ENCODE data around the gene AGO3.
A peak's percentile ranks its signal among the peaks of the same experiment; 100 is the strongest.

Gene AGO3

DNA sequence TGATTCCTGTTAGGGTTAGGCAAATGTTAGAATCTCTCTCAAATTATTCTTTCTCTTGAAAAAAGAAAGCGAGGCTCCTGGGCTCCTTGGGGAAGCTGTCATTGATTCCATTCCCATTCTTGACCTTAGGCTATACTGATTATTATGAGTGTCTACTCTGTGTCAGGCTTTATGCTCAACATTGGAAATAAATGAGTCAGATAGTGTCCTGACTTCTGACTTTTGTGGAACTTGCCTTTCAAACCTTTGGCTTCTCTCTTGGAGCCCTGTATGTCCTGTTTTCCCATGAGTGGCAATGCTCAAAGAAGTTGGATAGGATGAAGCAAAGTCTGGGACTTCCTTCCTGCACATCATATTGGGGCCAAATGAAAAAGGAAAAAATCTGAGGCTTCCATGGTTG lies 36.2 kb upstream of the AGO3 start:
- peaks cover 31% of the 10 kb centered on the region for H3K36me3 Mint-ChIP-seq (ENCODE audit: low read depth)
- peaks cover 4% of the 10 kb centered on the region for H3K4me1 Mint-ChIP-seq (ENCODE audit: low read depth)
- H3K27ac Mint-ChIP-seq: no peak overlapping the region
- H3K4me3 Mint-ChIP-seq: no peak overlapping the region
- no peaks in the 10 kb centered on the region for H3K27me3 Mint-ChIP-seq (ENCODE audit: low read depth)
- no peaks in the 10 kb centered on the region for H3K9me3 Mint-ChIP-seq

DNA sequence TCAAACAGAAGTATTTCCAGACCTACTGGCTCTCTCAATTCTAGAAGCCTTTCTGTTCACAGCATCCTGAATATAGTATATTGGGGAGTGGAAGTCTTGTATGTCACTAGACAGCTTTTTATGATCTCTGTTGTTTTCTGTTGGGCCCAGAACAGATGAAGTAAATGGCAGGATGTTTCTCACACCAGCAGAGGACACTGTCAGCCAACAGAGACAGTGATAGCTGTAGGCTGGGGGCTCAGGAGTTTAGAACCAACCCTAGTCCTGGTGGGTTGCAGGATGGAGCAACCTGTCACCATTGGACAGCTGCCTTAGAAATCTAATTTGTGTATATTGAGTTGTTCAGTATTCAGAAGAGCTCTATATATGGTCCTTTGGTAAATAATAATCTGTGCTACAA lies 31.0 kb upstream of the AGO3 start:
- no peaks in the 10 kb centered on the region for H3K9me3 Mint-ChIP-seq
- H3K4me1 Mint-ChIP-seq (ENCODE audit: low read depth): no peaks in the 10 kb centered on the region
- H3K36me3 Mint-ChIP-seq (ENCODE audit: low read depth): peaks cover 23% of the 10 kb centered on the region
- no peak overlapping the region for H3K27ac Mint-ChIP-seq
- H3K27me3 Mint-ChIP-seq (ENCODE audit: low read depth): no peaks in the 10 kb centered on the region
- no peak overlapping the region for H3K4me3 Mint-ChIP-seq

DNA sequence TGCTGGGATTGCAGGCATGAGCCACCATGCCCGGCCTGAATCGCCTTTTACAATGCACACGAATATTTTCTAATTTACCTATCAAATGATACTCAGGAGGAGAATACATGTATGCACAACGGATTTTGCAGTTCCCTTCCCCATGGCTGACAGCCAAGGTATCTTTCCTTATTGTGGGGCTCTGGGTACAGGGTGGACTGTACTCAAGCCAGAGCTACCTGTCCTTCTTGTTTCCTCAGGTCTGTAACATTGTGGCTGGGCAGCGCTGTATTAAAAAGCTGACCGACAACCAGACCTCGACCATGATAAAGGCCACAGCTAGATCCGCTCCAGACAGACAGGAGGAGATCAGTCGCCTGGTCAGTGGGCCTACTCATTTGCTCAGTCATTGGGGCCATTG lies 29.7 kb upstream of the AGO3 start:
- Mint-ChIP-seq H3K27ac (no peak overlapping the region), H3K4me1 (ENCODE audit: low read depth) (no peaks in the 10 kb centered on the region), H3K4me3 (no peak overlapping the region), H3K27me3 (ENCODE audit: low read depth) (no peaks in the 10 kb centered on the region), H3K36me3 (ENCODE audit: low read depth) (peaks cover 23% of the 10 kb centered on the region), H3K9me3 (no peaks in the 10 kb centered on the region)

- Mint-ChIP-seq H3K36me3 (ENCODE audit: low read depth) (peaks cover 26% of the 10 kb centered on the region), H3K9me3 (no peaks in the 10 kb centered on the region), H3K27ac (no peak overlapping the region), H3K4me3 (no peak overlapping the region), H3K4me1 (ENCODE audit: low read depth) (no peaks in the 10 kb centered on the region), H3K27me3 (ENCODE audit: low read depth) (no peaks in the 10 kb centered on the region)
These were observed 28.2 kb upstream of the AGO3 start for GRCh38 chr1:35902671-35903070.

GRCh38 chr1:35914717-35915116 lies 16.2 kb upstream of the AGO3 start:
- Mint-ChIP-seq H3K27me3 (ENCODE audit: low read depth) (no peaks in the 10 kb centered on the region), H3K4me1 (ENCODE audit: low read depth) (no peaks in the 10 kb centered on the region), H3K4me3 (no peak overlapping the region), H3K9me3 (no peaks in the 10 kb centered on the region), H3K36me3 (ENCODE audit: low read depth) (peaks cover 34% of the 10 kb centered on the region), H3K27ac (no peak overlapping the region)

- H3K9me3 Mint-ChIP-seq: no peaks in the 10 kb centered on the region
- peaks cover 39% of the 10 kb centered on the region for H3K36me3 Mint-ChIP-seq (ENCODE audit: low read depth)
- no peaks in the 10 kb centered on the region for H3K27me3 Mint-ChIP-seq (ENCODE audit: low read depth)
- no peak overlapping the region for H3K27ac Mint-ChIP-seq
- H3K4me1 Mint-ChIP-seq (ENCODE audit: low read depth): no peaks in the 10 kb centered on the region
- H3K4me3 Mint-ChIP-seq: no peak overlapping the region
These were observed 15.2 kb upstream of the AGO3 start for GRCh38 chr1:35915693-35916092.

DNA sequence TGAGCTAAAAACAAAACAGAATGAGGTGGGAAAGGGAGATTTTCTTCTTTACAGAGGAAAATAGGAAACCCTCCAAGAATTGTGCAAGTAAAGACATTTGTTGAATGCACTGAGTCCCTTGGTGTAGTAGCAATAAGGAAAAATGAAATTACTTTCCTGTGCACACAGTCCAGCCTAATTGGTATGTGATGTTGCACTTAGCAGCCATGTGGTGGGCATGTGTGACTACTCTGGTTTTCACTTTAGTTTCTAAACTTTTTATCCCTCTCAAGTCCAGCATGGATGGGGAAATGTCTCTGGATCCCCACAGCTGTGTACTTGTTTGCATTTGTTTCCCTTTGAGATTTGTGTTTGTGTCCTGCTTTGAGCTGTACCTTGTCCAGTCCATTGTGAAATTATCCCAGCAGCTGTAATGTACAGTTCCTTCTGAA lies 7.1 kb upstream of the AGO3 start:
- no peak overlapping the region for H3K4me3 Mint-ChIP-seq
- no peaks in the 10 kb centered on the region for H3K27me3 Mint-ChIP-seq (ENCODE audit: low read depth)
- no peaks in the 10 kb centered on the region for H3K9me3 Mint-ChIP-seq
- peaks cover 11% of the 10 kb centered on the region for H3K36me3 Mint-ChIP-seq (ENCODE audit: low read depth)
- no peak overlapping the region for H3K27ac Mint-ChIP-seq
- H3K4me1 Mint-ChIP-seq (ENCODE audit: low read depth): no peaks in the 10 kb centered on the region

DNA sequence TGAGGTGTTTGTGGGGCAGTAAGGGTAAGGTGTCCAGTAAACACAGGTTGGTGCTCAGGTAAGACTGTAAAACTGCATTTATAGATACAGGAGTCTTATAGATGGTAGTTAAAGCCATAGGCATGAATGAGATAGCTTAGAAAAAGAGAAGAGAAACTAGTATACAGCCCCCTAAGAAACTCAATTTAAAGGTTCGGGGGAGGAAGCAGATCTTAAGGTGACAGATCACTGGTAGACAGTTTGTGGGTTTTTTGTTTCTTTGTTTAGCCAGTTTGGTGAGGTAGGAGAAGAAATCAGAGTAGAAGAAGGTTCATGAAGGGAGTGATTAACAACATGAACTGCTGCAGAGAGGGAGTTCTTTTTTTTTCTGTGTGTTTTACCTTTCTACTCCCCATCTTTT lies 6.1 kb upstream of the AGO3 start:
- Mint-ChIP-seq H3K9me3 (no peaks in the 10 kb centered on the region), H3K4me1 (ENCODE audit: low read depth) (peaks cover 3% of the 10 kb centered on the region), H3K27me3 (ENCODE audit: low read depth) (no peaks in the 10 kb centered on the region), H3K36me3 (ENCODE audit: low read depth) (peaks cover 10% of the 10 kb centered on the region), H3K4me3 (no peak overlapping the region), H3K27ac (no peak overlapping the region)

- Mint-ChIP-seq H3K4me3 (no peak overlapping the region), H3K27ac (no peak overlapping the region), H3K4me1 (ENCODE audit: low read depth) (peaks cover 9% of the 10 kb centered on the region), H3K36me3 (ENCODE audit: low read depth) (peaks cover 4% of the 10 kb centered on the region), H3K9me3 (no peaks in the 10 kb centered on the region), H3K27me3 (ENCODE audit: low read depth) (no peaks in the 10 kb centered on the region)
These were observed 5.2 kb upstream of the AGO3 start for GRCh38 chr1:35925741-35926140.

DNA sequence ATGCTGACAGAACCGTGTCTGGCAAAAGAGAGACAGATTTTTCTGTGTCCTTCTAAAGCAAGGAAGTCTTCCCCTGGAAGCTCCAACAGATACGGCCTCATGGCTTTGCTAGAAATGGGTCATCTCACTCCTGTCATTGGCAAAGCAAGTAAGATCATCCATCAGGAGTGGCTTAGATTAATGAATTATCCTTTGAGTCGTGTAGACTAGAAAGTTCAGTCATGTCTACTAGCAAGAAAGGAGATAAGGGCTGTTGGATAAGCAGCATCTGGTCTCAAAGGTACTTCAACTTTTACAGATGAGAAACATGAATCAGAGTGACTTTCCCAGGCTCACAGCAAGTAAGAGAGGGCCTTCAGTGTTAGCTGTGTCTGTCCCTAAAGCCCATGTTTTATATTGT lies 3.4 kb upstream of the AGO3 start:
- Mint-ChIP-seq H3K27me3 (ENCODE audit: low read depth) (no peaks in the 10 kb centered on the region), H3K27ac (no peak overlapping the region), H3K4me1 (ENCODE audit: low read depth) (peaks cover 18% of the 10 kb centered on the region), H3K36me3 (ENCODE audit: low read depth) (peaks cover 1% of the 10 kb centered on the region), H3K4me3 (no peak overlapping the region), H3K9me3 (no peaks in the 10 kb centered on the region)

GRCh38 chr1:35929730-35930592 lies 944 bp upstream of the AGO3 start:
- H3K4me3 Mint-ChIP-seq: peak overlapping the region; percentile 92
- no peaks in the 10 kb centered on the region for H3K9me3 Mint-ChIP-seq
- peak overlapping the region; percentile 97 for H3K27ac Mint-ChIP-seq
- peaks cover 25% of the 10 kb centered on the region for H3K4me1 Mint-ChIP-seq (ENCODE audit: low read depth)
- H3K36me3 Mint-ChIP-seq (ENCODE audit: low read depth): peaks cover 1% of the 10 kb centered on the region
- H3K27me3 Mint-ChIP-seq (ENCODE audit: low read depth): no peaks in the 10 kb centered on the region

DNA sequence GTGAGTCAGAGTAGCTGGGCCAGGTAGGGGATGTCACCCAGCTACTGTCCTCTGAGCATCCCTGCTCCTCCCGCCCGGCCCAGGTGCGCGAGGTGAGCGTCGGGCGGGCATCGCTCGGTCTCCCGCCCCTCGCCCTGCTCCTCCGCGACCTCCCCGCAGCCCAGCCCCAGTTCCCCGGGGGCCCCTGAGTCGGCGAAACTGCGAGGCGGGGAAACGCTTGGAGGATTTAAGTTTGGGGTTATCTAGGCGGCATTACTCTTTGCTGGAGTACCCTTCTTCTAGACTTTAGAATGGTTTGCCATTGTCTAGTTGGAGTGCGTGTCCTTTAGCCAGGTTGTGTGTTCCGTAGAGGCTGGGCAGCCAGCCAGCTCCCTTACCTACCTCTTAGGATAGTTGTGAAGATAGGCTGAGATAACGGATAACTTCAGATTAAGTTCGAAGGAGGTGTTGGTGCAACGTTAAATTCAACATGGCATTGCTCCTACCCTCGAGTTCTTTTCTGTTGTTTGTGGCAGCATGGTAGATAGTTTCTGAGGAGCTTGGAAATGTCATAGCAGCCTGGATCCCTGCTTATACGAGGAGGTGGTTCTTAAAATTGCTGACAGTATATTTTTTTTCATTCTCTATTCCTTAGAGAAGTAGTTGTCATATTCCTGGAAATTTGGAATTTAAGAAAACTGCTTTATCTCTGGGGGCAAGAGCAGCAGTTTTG lies 697 bp downstream of the AGO3 start:
- H3K4me3 Mint-ChIP-seq: peak overlapping the region; percentile 95
- H3K9me3 Mint-ChIP-seq: no peaks in the 10 kb centered on the region
- peak overlapping the region; percentile 92 for H3K27ac Mint-ChIP-seq
- peaks cover 25% of the 10 kb centered on the region for H3K4me1 Mint-ChIP-seq (ENCODE audit: low read depth)
- peaks cover 1% of the 10 kb centered on the region for H3K36me3 Mint-ChIP-seq (ENCODE audit: low read depth)
- H3K27me3 Mint-ChIP-seq (ENCODE audit: low read depth): no peaks in the 10 kb centered on the region

GRCh38 chr1:35932158-35932636 lies 1.3 kb downstream of the AGO3 start:
- Mint-ChIP-seq H3K27me3 (ENCODE audit: low read depth) (no peaks in the 10 kb centered on the region), H3K9me3 (no peaks in the 10 kb centered on the region), H3K36me3 (ENCODE audit: low read depth) (peaks cover 1% of the 10 kb centered on the region), H3K27ac (peak overlapping the region; percentile 92), H3K4me3 (peak overlapping the region; percentile 95), H3K4me1 (ENCODE audit: low read depth) (peaks cover 25% of the 10 kb centered on the region)

DNA sequence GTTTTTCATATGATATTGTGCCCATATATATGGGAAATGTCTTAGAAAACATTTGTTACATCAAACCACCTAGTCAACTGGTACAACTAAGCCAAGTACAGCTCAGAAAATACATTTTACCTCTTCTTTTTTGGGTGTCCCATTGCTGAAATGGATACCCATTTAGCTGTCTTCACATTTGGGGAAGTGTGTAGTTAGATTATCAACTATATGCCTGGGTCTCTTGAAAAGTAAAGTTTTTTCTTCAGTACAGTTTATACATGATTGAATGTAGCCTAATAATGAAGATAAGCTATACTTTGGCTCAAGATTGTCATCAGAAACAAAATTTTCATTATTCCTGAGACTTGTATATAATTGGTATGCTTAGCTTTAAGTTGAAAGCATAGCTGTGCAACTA lies 2.0 kb downstream of the AGO3 start:
- Mint-ChIP-seq H3K36me3 (ENCODE audit: low read depth) (peaks cover 1% of the 10 kb centered on the region), H3K4me1 (ENCODE audit: low read depth) (peaks cover 25% of the 10 kb centered on the region), H3K27ac (no peak overlapping the region), H3K4me3 (peak overlapping the region; percentile 63), H3K9me3 (no peaks in the 10 kb centered on the region), H3K27me3 (ENCODE audit: low read depth) (no peaks in the 10 kb centered on the region)

All from T-helper 1 cell treated with Interleukin-12 subunit alpha and Interleukin-12 subunit beta and Interleukin-4 antibody, amounts not matched to agents 30 μg/mL and 1 μg/mL, for 36 hours (primary cell).